GM19351 (cell line): Measurements from ENCODE around the gene MAPK8IP1.
"Not testable (repeated sequence)": the region's sequence is repeated elsewhere in the genome, so short reads cannot be mapped to it uniquely, and the experiment has no call there.

Experiments used
- ATAC-seq: cut with Tn5 transposase; IDR thresholded peaks from one replicate; pipeline ENCODE4 v1.9.1; 2021; ENCODE audit warnings: mild to moderate bottlenecking, moderate library complexity; ENCODE audit not compliant: unreplicated experiment

MAPK8IP1 gene

GRCh38 chr11:45889555-45889954 lies 4.1 kb downstream of the MAPK8IP1 start:
- no peak for ATAC-seq

- no peak for ATAC-seq
Measured at GRCh38 chr11:45889966-45890365, 4.5 kb downstream of the MAPK8IP1 start.

GRCh38 chr11:45890886-45891550 lies 5.6 kb downstream of the MAPK8IP1 start:
- ATAC-seq: no peak

GRCh38 chr11:45892856-45893255 lies 7.4 kb downstream of the MAPK8IP1 start:
- no peak for ATAC-seq

- no peak for ATAC-seq
Measured at GRCh38 chr11:45894555-45895247, 9.2 kb downstream of the MAPK8IP1 start.

GRCh38 chr11:45895553-45896259 lies 10.3 kb downstream of the MAPK8IP1 start:
- ATAC-seq: no peak

- no peak for ATAC-seq
Measured at GRCh38 chr11:45896422-45896984, 11.1 kb downstream of the MAPK8IP1 start.

- no peak for ATAC-seq
Measured at GRCh38 chr11:45897556-45897955, 12.1 kb downstream of the MAPK8IP1 start.

GRCh38 chr11:45899086-45899447 lies 13.6 kb downstream of the MAPK8IP1 start:
- no peak for ATAC-seq

GRCh38 chr11:45899448-45900174 lies 14.2 kb downstream of the MAPK8IP1 start:
- ATAC-seq: peak; percentile 77

GRCh38 chr11:45900175-45900800 lies 14.8 kb downstream of the MAPK8IP1 start:
- not testable (repeated sequence) for ATAC-seq

GRCh38 chr11:45900916-45901617 lies 15.6 kb downstream of the MAPK8IP1 start:
- no peak for ATAC-seq

GRCh38 chr11:45901626-45902025 lies 16.2 kb downstream of the MAPK8IP1 start:
- no peak for ATAC-seq

GRCh38 chr11:45902452-45903380 lies 17.3 kb downstream of the MAPK8IP1 start:
- no peak for ATAC-seq

GRCh38 chr11:45904309-45904915 lies 19.0 kb downstream of the MAPK8IP1 start:
- ATAC-seq: no peak

- ATAC-seq: no peak
Measured at GRCh38 chr11:45905095-45905494, 19.6 kb downstream of the MAPK8IP1 start.

- ATAC-seq: not testable (repeated sequence)
Measured at GRCh38 chr11:45905576-45905975, 20.1 kb downstream of the MAPK8IP1 start.

GRCh38 chr11:45906096-45906682 lies 20.7 kb downstream of the MAPK8IP1 start:
- ATAC-seq: no peak
